Mesenchymal stem cell (in vitro differentiated cells and primary cell): ENCODE results near the gene PACC1.

Experiments
- DNase-seq: peaks from one replicate; pipeline ENCODE4 v3.0.0-alpha.2; 2013
- H2AFZ ChIP-seq: one replicate; pipeline ENCODE4 v1.6.1; 2013; ENCODE audit warnings: low read depth, mild to moderate bottlenecking, control low read depth, inconsistent platforms, low read length, moderate library complexity
- H2AK5ac ChIP-seq: 2 replicates; pipeline ENCODE4 v1.6.1; 2013; ENCODE audit warnings: low read length, moderate library complexity, mild to moderate bottlenecking, inconsistent platforms; ENCODE audit not compliant: severe bottlenecking
- H2BK120ac ChIP-seq: one replicate; pipeline ENCODE4 v1.6.1; 2013; ENCODE audit warnings: low read depth, mild to moderate bottlenecking, inconsistent platforms, low read length, moderate library complexity
- H2BK12ac ChIP-seq, 2 experiments: one replicate each; pipeline ENCODE4 v1.6.1; 2013; ENCODE audit warnings: inconsistent platforms in 2 of 2, low read length in 2 of 2, mild to moderate bottlenecking in 2 of 2, moderate library complexity in 2 of 2, control low read depth in 1 of 2
- H2BK15ac ChIP-seq: one replicate; pipeline ENCODE4 v1.6.1; 2013; ENCODE audit warnings: mild to moderate bottlenecking, low read depth, inconsistent platforms; ENCODE audit not compliant: poor library complexity, severe bottlenecking
- H2BK5ac ChIP-seq: 2 replicates; pipeline ENCODE4 v1.6.1; 2013; ENCODE audit warnings: low read depth, mild to moderate bottlenecking, low read length, control low read depth, inconsistent platforms; ENCODE audit not compliant: poor library complexity, severe bottlenecking
- H3K14ac ChIP-seq, 2 experiments: one replicate each; pipeline ENCODE4 v1.6.1; 2013; ENCODE audit warnings: inconsistent platforms in 2 of 2, low read length in 2 of 2, control low read depth in 1 of 2, mild to moderate bottlenecking in 1 of 2, moderate library complexity in 1 of 2
- H3K18ac ChIP-seq, 2 experiments: one replicate each; pipeline ENCODE4 v1.6.1; 2013; ENCODE audit warnings: inconsistent platforms in 2 of 2, low read length in 2 of 2, control low read depth in 1 of 2, low read depth in 1 of 2, mild to moderate bottlenecking in 1 of 2
- H3K23ac ChIP-seq, 2 experiments: one replicate each; pipeline ENCODE4 v1.6.1; 2013; ENCODE audit warnings: inconsistent platforms in 2 of 2, low read length in 2 of 2, mild to moderate bottlenecking in 2 of 2, moderate library complexity in 2 of 2, control low read depth in 1 of 2
- H3K27ac ChIP-seq: 2 replicates; pipeline ENCODE4 v1.5.1; 2013; ENCODE audit warnings: mild to moderate bottlenecking, moderate library complexity, low read length, control low read depth, inconsistent platforms; ENCODE audit not compliant: poor library complexity, severe bottlenecking
- H3K27me3 ChIP-seq, 2 experiments: 2 replicates each; pipeline versions ENCODE4 v1.6.1 to v1.7.0; 2013; ENCODE audit warnings: low read length in 2 of 2, mild to moderate bottlenecking in 2 of 2, moderate library complexity in 2 of 2, control low read depth in 1 of 2, inconsistent platforms in 1 of 2; ENCODE audit not compliant: control insufficient read depth in 1 of 2, insufficient read depth in 1 of 2
- H3K36me3 ChIP-seq, 2 experiments: 2 replicates each; pipeline versions ENCODE4 v1.6.1 to v1.7.0; 2013; ENCODE audit warnings: low read length in 2 of 2, control low read depth in 1 of 2, inconsistent platforms in 1 of 2, low read depth in 1 of 2, mild to moderate bottlenecking in 1 of 2; ENCODE audit not compliant: insufficient read depth in 2 of 2, control insufficient read depth in 1 of 2
- H3K4ac ChIP-seq, 2 experiments: one replicate each; pipeline ENCODE4 v1.6.1; 2013; ENCODE audit warnings: inconsistent platforms in 2 of 2, low read length in 2 of 2, mild to moderate bottlenecking in 2 of 2, moderate library complexity in 2 of 2, control low read depth in 1 of 2, low read depth in 1 of 2
- H3K4me1 ChIP-seq: 2 replicates; pipeline ENCODE4 v1.6.1; 2013; ENCODE audit warnings: low read depth, low read length, control low read depth; ENCODE audit not compliant: control insufficient read depth, insufficient read depth
- H3K4me2 ChIP-seq: 2 replicates; pipeline ENCODE4 v1.6.1; 2013; ENCODE audit warnings: low read length, mild to moderate bottlenecking, inconsistent platforms; ENCODE audit not compliant: poor library complexity, severe bottlenecking
- H3K4me3 ChIP-seq, 2 experiments: 2 replicates each; pipeline versions ENCODE4 v1.5.1 to v1.7.0; 2013; ENCODE audit warnings: low read length in 2 of 2, mild to moderate bottlenecking in 2 of 2, control low read depth in 1 of 2, low read depth in 1 of 2; ENCODE audit not compliant: insufficient read depth in 1 of 2
- H3K79me1 ChIP-seq: replicated peaks from 2 replicates; pipeline ENCODE4 v1.6.1; 2013; ENCODE audit warnings: mild to moderate bottlenecking, control low read depth, low read length, inconsistent platforms; ENCODE audit not compliant: poor library complexity, severe bottlenecking
- H3K9ac ChIP-seq: 2 replicates; pipeline ENCODE4 v1.7.0; 2013; ENCODE audit warnings: mild to moderate bottlenecking, low read length, moderate library complexity
- H3K9me3 ChIP-seq: 2 replicates; pipeline ENCODE4 v1.7.0; 2013; ENCODE audit warnings: mild to moderate bottlenecking, low read length; ENCODE audit not compliant: control insufficient read depth
- H4K8ac ChIP-seq: one replicate; pipeline ENCODE4 v1.6.1; 2013; ENCODE audit warnings: inconsistent platforms, mild to moderate bottlenecking, low read length, moderate library complexity
- H4K91ac ChIP-seq: one replicate; pipeline ENCODE4 v1.6.1; 2013; ENCODE audit warnings: mild to moderate bottlenecking, low read length, inconsistent platforms
- WGBS: methylation state at CpG from one replicate; pipeline ENCODE4 v1.1.7; 2013; ENCODE audit warnings: mixed read lengths; 5-methylcytosine and 5-hydroxymethylcytosine counted together

The PACC1 gene

GRCh38 chr1:212329105-212329504 lies 85.6 kb downstream of the PACC1 start:
- H3K4ac ChIP-seq, result no peak overlapping the region
- H3K23ac ChIP-seq, result no peak overlapping the region
- no peak overlapping the region for H3K18ac ChIP-seq
- no peak overlapping the region for H2BK5ac ChIP-seq
- H2BK15ac ChIP-seq, result no peak overlapping the region
- H2BK12ac ChIP-seq, result no peak overlapping the region
- peaks cover 1% of the 10 kb centered on the region for H3K79me1 ChIP-seq
- 100% methylated on average over 2 of the region's 2 CpGs for WGBS
- no peaks in the 10 kb centered on the region for H3K4me1 ChIP-seq
- no peak overlapping the region for H4K8ac ChIP-seq
- H2AFZ ChIP-seq, result no peak overlapping the region
- no peaks in the 10 kb centered on the region for H3K27me3 ChIP-seq
- H2BK120ac ChIP-seq, result no peak overlapping the region
- H3K4me2 ChIP-seq, result no peak overlapping the region
- H3K36me3 ChIP-seq, result peaks cover under 1 to 11% of the 10 kb centered on the region in 2 experiments
- no peak overlapping the region for H4K91ac ChIP-seq
- H2AK5ac ChIP-seq, result no peak overlapping the region
- no peak overlapping the region for H3K27ac ChIP-seq
- no peak overlapping the region for H3K9ac ChIP-seq
- no peaks in the 10 kb centered on the region for H3K9me3 ChIP-seq
- no peak overlapping the region for H3K4me3 ChIP-seq
- no peak for DNase-seq
- H3K14ac ChIP-seq, result no peak overlapping the region

- peak; percentile 33 for DNase-seq
- H3K36me3 ChIP-seq, result peaks cover 0 to 2% of the 10 kb centered on the region in 2 experiments
- H3K79me1 ChIP-seq, result peaks cover 1% of the 10 kb centered on the region
- no peak overlapping the region for H3K18ac ChIP-seq
- H2BK12ac ChIP-seq, result no peak overlapping the region
- no peak overlapping the region for H4K91ac ChIP-seq
- H2AK5ac ChIP-seq, result no peak overlapping the region
- H2AFZ ChIP-seq, result no peak overlapping the region
- no peak overlapping the region for H3K27ac ChIP-seq
- no peak overlapping the region for H4K8ac ChIP-seq
- no peak overlapping the region for H2BK5ac ChIP-seq
- no peak overlapping the region for H3K4me2 ChIP-seq
- WGBS, result 91% methylated on average over 4 of the region's 4 CpGs
- no peak overlapping the region for H2BK120ac ChIP-seq
- no peaks in the 10 kb centered on the region for H3K27me3 ChIP-seq
- H3K9ac ChIP-seq, result no peak overlapping the region
- no peaks in the 10 kb centered on the region for H3K4me1 ChIP-seq
- no peak overlapping the region for H3K4me3 ChIP-seq
- H3K14ac ChIP-seq, result no peak overlapping the region
- H3K4ac ChIP-seq, result no peak overlapping the region
- no peak overlapping the region for H3K23ac ChIP-seq
- H2BK15ac ChIP-seq, result no peak overlapping the region
- H3K9me3 ChIP-seq, result no peaks in the 10 kb centered on the region
These were observed 86.4 kb downstream of the PACC1 start for GRCh38 chr1:212328248-212328647.

GRCh38 chr1:212326541-212326940 lies 88.1 kb downstream of the PACC1 start:
- no peak overlapping the region for H3K4ac ChIP-seq
- H3K14ac ChIP-seq, result no peak overlapping the region
- H3K9me3 ChIP-seq, result no peaks in the 10 kb centered on the region
- no peak for DNase-seq
- no peak overlapping the region for H3K4me2 ChIP-seq
- H3K9ac ChIP-seq, result no peak overlapping the region
- no peak overlapping the region for H4K91ac ChIP-seq
- H3K79me1 ChIP-seq, result peaks cover 1% of the 10 kb centered on the region
- no peak overlapping the region for H2BK5ac ChIP-seq
- no peaks in the 10 kb centered on the region for H3K4me1 ChIP-seq
- H2BK120ac ChIP-seq, result no peak overlapping the region
- no peak overlapping the region for H3K23ac ChIP-seq
- no peak overlapping the region for H3K27ac ChIP-seq
- H2BK15ac ChIP-seq, result no peak overlapping the region
- no peak overlapping the region for H3K4me3 ChIP-seq
- no peak overlapping the region for H2BK12ac ChIP-seq
- H3K18ac ChIP-seq, result no peak overlapping the region
- no CpG with 5 or more reads among the region's 3 CpGs for WGBS
- H3K27me3 ChIP-seq, result no peaks in the 10 kb centered on the region
- H2AK5ac ChIP-seq, result no peak overlapping the region
- H2AFZ ChIP-seq, result no peak overlapping the region
- no peak overlapping the region for H4K8ac ChIP-seq
- H3K36me3 ChIP-seq, result no peaks in the 10 kb centered on the region

DNA sequence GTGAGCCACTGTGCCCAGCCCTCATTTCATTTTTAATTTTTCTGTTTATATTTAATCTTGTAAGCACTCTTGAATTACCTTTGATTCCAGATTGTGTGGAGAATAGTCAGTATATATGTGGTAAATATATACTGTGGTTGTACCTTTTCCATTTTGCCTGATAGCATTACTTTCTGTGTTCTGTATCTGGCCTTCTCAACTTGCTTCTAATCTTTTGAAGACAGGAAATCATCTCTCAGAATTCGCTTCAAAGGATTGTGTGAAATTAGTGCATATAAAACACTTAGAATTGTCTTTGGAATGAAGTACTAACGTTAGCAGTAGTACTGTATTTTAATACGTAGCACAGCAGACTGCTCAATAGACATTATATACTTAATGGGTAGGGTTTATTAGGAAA lies 91.6 kb downstream of the PACC1 start:
- Histone ChIP-seq H2AK5ac (no peak overlapping the region), H2AFZ (no peak overlapping the region), H3K4me2 (no peak overlapping the region), H2BK120ac (no peak overlapping the region), H2BK12ac (no peak overlapping the region), H2BK5ac (no peak overlapping the region), H3K14ac (no peak overlapping the region), H3K4ac (no peak overlapping the region), H3K27ac (no peak overlapping the region), H3K4me3 (no peak overlapping the region), H3K9ac (no peak overlapping the region), H3K9me3 (no peaks in the 10 kb centered on the region), H3K23ac (no peak overlapping the region), H3K4me1 (no peaks in the 10 kb centered on the region), H3K18ac (no peak overlapping the region), H2BK15ac (no peak overlapping the region), H4K91ac (no peak overlapping the region), H4K8ac (no peak overlapping the region), H3K27me3 (no peaks in the 10 kb centered on the region), H3K36me3 (no peaks in the 10 kb centered on the region), H3K79me1 (no peaks in the 10 kb centered on the region)
- no peak for DNase-seq
- WGBS, result 83% methylated on average over 1 of the region's 3 CpGs
